ENCODE data around the gene PRKX.
"Not testable (repeated sequence)": the region's sequence is repeated elsewhere in the genome, so short reads cannot be mapped to it uniquely, and the experiment has no call there.

PRKX gene

GRCh38 chrX:3560010-3560409, 153.4 kb downstream of the PRKX start:
- DNase-seq, result not testable (repeated sequence)

All from NCI-H524 treated with DMSO at 0.1 percent for 48 hours (cell line).